Measurements from ENCODE around the gene CCR3.

DNA sequence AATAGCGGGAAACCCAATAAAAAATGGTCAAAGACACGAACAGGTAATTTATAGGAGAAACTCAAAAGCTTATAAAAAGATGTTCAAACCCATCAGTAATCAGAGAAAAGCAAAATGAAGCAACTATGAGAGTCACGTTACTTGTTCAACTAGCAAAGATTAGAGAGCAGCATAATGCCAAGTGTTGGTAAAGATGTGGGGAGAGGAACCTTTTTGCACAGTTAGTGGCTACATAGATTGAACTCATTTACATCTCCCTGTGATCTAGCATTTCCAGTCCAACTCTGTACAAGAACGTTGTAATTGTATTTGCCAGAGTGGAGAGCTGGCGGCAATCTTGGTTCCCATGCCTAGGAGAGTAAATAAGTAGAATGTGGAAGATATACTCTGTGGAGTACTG, 49.3 kb upstream of the CCR3 start:
- TF ChIP-seq CTCF (conservative IDR thresholded peaks at IDR 0.05), result no peak
- TF ChIP-seq ZFX (IDR thresholded peaks at IDR 0.05), result no peak
